ENCODE results near the gene WDR64.

GRCh38 chr1:241679404-241679803 is 27.3 kb downstream of the WDR64 start:
- TF ChIP-seq CTCF (conservative IDR thresholded peaks at IDR 0.05; ENCODE audit: low read depth in 2 of 2) (no peak), POLR2AphosphoS5 (IDR thresholded peaks at IDR 0.05; ENCODE audit: low read depth) (no peak), EZH2phosphoT487 (IDR thresholded peaks at IDR 0.05; ENCODE audit: unreplicated experiment) (no peak), CREB1 (CRISPR knock-in tag; IDR thresholded peaks at IDR 0.05; ENCODE audit: low read depth) (no peak), EZH2 (IDR thresholded peaks at IDR 0.05; ENCODE audit: low read depth, unreplicated experiment) (no peak), ZNF114 (CRISPR knock-in tag; IDR thresholded peaks at IDR 0.05) (no peak), JUNB (IDR thresholded peaks at IDR 0.05; ENCODE audit: unreplicated experiment) (no peak), NANOG (IDR thresholded peaks at IDR 0.05; ENCODE audit: borderline replicate concordance) (no peak)
- TF ChIP-seq, protein P1, sequence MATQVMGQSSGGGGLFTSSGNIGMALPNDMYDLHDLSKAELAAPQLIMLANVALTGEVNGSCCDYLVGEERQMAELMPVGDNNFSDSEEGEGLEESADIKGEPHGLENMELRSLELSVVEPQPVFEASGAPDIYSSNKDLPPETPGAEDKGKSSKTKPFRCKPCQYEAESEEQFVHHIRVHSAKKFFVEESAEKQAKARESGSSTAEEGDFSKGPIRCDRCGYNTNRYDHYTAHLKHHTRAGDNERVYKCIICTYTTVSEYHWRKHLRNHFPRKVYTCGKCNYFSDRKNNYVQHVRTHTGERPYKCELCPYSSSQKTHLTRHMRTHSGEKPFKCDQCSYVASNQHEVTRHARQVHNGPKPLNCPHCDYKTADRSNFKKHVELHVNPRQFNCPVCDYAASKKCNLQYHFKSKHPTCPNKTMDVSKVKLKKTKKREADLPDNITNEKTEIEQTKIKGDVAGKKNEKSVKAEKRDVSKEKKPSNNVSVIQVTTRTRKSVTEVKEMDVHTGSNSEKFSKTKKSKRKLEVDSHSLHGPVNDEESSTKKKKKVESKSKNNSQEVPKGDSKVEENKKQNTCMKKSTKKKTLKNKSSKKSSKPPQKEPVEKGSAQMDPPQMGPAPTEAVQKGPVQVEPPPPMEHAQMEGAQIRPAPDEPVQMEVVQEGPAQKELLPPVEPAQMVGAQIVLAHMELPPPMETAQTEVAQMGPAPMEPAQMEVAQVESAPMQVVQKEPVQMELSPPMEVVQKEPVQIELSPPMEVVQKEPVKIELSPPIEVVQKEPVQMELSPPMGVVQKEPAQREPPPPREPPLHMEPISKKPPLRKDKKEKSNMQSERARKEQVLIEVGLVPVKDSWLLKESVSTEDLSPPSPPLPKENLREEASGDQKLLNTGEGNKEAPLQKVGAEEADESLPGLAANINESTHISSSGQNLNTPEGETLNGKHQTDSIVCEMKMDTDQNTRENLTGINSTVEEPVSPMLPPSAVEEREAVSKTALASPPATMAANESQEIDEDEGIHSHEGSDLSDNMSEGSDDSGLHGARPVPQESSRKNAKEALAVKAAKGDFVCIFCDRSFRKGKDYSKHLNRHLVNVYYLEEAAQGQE (IDR thresholded peaks at IDR 0.05; ENCODE audit: unreplicated experiment) = no peak
